NCI-H446 treated with DMSO at 0.1 percent for 48 hours (cell line): ENCODE results near the gene GPRIN3.
A peak's percentile ranks its signal among the peaks of the same experiment; 100 is the strongest.
"Not testable (repeated sequence)": the region's sequence is repeated elsewhere in the genome, so short reads cannot be mapped to it uniquely, and the experiment has no call there.

Experiments
- DNase-seq: peaks from one replicate; lab custom pipeline; 2025; lab: John Stamatoyannopoulos, UW

Gene GPRIN3

DNA sequence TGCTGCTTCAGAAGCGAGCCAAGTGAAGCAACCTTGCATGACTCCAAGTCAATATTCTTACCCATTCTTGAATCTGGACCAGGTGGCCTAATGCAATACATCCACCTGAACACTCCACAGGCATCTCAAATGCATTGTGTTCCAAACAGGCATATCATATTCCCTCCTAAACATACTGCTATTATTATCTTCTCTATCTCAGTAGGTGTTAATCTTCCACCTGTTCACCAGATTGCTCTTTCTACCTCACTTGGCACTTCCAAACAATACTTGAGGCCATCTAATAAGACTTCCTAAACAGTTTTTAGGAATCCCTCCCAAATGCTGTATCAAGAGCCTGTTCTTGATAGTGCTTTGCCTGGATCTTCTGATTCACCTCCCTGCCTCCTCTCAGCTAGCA lies 90.7 kb downstream of the GPRIN3 start:
- no peak for DNase-seq

DNA sequence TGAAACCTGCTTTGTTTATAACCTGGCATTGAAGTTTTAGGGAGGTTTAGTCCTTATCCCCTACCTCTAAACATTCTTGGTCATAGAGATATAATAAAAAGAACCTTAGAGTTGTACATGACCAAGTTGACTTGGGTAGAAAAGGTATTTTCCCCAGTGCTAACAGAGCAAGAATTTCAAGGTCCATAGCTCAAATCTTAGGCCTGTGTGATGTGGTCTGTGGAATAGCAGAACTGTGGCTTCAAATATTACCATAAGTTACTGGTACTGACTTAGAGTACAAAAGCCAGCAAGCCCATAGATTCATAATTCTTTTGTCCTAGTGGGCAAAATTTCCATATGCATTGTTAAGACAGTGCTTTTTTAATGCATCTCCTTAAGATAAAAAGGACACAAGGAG lies 91.2 kb downstream of the GPRIN3 start:
- no peak for DNase-seq

DNA sequence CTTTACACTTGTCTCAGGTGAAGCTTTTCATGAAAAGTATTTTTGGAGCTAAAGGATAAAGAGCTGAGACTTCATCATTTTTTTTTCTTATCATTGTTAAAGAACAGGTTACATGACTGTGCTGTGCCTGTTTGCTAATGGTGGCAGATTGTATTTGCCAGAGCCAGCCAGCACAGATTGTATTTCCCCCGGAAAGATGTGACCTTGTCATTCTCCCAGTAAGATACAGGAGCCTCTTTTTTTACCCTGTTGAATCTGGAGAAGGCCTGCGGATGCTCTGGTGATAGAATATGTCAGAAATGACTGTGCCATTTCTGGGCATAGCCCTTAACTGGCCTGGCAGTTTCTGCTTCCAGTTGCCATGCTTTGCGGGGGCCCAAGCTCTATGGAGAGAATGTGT lies 91.9 kb downstream of the GPRIN3 start:
- no peak for DNase-seq

DNA sequence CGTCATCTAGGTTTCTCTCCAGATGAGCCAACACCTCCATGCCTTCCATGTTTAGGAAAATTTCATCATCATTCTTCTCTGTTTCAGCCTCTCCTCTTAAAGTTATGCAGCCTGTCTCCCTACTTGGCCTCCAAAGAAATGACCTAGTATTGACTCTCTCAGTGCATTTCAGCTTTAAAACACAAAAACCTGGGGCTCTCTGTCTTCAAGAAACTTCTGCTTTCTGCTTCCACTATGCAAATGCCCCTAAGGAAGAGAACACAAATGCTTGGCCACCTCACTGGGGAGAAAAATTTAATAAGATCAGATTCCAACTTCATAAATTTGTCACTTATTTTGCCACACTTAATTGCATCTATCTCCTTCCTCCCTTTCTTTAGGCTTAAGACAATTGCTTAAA lies 93.3 kb downstream of the GPRIN3 start:
- no peak for DNase-seq

DNA sequence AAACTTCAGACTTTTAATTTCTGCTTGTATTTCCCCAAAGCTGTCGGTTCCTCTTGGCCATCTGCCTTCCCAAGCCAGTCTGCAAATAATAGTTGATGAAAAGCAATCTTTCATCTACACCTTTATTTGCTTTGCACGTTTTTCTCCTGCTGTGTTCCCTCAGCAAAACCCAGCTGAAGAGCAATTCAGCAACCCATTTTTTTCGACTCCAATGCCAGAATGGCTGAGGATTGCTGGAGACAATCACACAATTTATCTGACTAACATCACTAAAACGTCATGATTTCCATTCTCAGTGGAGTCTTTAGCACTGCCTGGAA lies 94.3 kb downstream of the GPRIN3 start:
- no peak for DNase-seq

DNA sequence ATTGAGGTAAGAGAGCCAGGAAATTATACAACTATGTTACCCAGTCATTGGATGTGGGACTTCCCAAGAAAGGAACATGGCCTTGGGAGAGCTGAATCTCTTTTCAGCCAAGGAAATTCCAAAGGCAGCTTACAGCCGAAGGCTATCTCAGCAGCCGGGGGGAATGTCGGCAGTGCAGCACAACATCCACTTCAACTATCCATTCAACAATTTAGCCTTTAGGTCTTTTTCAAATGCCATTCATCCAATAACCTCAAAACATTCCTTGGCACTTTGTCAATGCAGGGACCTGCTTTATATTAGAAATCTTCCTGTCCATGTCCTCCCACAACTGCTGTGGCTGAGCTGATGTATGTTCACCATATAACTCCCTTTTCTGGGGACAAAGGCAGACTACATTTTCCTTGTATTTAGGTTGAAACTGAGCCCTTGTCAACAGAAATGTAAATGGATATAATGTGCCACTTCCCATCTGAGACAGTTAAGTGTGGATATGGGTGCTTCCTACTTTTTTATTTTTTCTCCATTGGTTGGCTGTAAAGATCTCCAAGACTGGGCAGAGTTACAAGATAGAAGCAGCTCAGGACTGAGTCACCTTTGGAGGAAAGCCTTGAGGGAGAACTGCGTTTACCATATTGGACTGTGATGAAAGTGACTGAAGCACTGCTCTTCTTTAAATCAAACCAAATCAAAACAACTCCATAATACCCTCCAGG lies 94.8 kb downstream of the GPRIN3 start:
- DNase-seq = peak; percentile 13

DNA sequence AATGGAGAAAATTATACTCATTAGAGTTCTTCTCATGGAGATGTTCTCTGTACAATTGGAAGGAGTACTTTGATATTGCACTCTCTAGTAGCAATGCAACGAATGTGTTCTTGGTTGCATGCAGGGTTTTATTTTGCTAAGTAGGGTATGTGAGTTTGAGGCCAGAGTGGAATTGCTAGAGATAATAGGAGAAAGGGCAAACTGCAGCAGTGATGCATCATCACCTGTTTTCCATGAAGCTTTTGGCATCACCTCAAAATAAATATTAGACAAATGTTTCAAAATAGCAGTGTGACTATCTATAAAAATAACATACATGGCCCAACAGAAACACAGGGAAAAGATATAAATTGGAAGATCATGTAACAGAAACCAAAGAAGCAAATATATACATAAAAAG lies 103.0 kb downstream of the GPRIN3 start:
- DNase-seq = no peak

DNA sequence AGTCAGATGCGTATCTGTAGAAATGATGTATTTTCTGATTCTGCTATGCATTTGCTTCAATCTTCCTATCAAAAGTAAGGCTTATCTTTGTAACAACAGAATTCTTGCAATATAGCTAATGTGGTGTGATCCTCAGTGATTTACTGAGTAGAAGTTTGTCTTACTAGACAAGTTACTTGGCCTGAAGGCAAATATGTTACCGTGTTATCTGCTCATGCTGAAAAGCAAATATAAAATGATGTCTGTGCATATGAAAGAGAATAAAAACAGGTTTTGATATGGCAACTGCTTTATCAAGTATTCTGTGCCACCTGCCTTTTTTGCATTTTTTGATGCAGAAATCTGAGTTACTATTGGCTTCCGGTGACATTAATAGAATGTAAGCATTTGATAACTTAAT lies 103.7 kb downstream of the GPRIN3 start:
- DNase-seq = no peak

DNA sequence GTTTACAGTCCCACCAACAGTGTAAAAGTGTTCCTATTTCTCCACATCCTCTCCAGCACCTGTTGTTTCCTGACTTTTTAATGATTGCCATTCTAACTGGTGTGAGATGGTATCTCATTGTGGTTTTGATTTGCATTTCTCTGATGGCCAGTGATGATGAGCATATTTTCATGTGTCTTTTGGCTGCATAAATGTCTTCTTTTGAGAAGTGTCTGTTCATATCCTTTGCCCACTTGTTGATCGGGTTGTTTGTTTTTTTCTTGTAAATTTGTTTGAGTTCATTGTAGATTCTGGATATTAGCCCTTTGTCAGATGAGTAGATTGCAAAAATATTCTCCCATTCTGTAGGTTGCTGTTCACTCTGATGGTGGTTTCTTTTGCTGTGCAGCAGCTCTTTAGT lies 108.2 kb downstream of the GPRIN3 start:
- not testable (repeated sequence) for DNase-seq

DNA sequence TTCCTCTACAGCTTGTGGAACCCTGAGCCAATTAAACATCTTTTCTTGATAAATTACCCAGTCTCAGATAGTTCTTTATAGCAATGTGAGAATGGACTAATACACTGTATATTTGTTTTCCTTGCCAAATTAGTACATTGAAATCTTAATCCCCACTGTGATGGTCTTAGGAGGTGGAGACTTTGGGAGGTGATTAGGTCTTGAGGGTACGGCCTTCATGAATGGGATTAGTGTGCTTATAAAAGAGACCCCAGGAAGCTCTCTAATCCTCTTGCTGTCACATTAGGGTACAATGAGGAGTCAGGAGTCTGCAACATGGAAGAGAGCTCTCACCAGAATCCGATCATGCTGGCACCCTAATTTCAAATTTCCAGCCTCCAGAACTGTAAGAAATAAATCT lies 109.7 kb downstream of the GPRIN3 start:
- DNase-seq = no peak

DNA sequence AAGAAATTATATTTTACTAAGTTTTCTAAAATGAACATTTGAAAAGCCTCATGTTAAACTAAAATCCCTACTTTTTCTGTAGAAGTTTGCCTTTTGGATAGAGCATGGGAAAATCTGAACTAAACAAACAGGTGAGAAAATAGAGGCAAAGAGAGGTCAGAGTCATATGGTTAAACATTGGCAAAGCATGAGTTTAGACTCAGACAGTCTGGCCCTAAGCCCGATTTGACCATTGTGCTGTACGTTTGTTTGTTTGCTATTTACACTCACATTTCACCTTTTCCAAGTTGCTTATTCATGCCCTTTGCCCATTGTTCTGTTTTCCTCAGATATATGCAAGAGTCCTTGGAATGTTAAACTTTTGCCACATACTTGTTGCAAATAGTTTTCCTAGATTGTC lies 110.9 kb downstream of the GPRIN3 start:
- DNase-seq = no peak

DNA sequence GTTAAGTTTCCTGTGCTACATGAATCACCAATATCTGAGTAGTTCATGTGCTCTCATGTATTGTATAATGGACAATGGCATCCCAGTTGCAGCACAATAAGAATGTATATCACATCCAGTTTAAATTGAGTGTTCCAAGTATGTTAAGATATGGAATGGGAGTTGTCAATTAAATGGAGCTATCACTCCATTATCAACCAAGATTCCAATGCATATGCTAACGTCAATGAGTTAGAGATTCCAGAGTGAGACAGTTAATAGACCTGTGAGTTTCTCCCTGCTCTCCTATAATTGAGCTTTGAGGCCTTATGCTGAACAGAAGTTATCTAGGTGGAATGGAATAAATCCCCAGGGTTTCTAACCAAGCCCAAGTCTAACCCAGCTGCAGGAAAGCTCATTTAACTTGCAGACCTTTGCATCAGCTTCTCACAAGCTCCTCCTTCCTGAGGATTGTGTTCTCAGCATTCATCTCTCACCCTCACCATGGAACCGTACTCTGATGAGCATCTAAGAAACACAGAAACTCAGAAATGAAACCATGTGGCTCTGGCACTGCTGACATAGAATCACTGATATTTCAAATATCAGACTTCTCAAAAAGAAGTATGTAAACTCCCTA lies 111.4 kb downstream of the GPRIN3 start:
- DNase-seq = no peak

DNA sequence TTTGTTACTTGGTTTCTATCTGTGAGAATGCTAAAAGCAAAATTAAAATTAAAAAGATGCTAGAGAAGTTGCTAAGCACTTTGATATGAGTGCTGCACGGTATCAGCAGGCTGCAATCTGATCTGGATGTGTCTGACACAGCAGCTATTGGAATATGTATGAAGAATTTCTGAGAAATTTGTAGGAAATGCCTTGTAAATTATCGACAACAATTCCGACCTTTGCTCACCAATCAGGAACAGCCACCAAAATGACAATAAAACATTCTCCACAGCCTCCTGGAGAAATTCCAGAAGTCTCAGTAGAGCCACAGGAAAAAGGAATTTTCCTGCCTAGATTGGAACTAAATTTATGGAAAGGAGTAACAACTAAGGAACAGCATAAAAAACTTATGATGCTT lies 113.8 kb downstream of the GPRIN3 start:
- DNase-seq = no peak
